Astrocyte (in vitro differentiated cells and primary cell): ENCODE measurements around the gene SLC45A1.

ENCODE experiments used
- EZH2 ChIP-seq: IDR thresholded peaks from 2 replicates; pipeline ENCODE4 v1.6.1; 2012; ENCODE audit warnings: mild to moderate bottlenecking, low read length, inconsistent platforms; ENCODE audit not compliant: insufficient read depth
- TF ChIP-seq, protein P1 (sequence below): IDR thresholded peaks from 2 replicates; pipeline ENCODE4 v1.5.1; 2011; ENCODE audit warnings: low read depth, mild to moderate bottlenecking, inconsistent platforms, low read length, moderate library complexity; ENCODE audit not compliant: insufficient read depth

DNA sequence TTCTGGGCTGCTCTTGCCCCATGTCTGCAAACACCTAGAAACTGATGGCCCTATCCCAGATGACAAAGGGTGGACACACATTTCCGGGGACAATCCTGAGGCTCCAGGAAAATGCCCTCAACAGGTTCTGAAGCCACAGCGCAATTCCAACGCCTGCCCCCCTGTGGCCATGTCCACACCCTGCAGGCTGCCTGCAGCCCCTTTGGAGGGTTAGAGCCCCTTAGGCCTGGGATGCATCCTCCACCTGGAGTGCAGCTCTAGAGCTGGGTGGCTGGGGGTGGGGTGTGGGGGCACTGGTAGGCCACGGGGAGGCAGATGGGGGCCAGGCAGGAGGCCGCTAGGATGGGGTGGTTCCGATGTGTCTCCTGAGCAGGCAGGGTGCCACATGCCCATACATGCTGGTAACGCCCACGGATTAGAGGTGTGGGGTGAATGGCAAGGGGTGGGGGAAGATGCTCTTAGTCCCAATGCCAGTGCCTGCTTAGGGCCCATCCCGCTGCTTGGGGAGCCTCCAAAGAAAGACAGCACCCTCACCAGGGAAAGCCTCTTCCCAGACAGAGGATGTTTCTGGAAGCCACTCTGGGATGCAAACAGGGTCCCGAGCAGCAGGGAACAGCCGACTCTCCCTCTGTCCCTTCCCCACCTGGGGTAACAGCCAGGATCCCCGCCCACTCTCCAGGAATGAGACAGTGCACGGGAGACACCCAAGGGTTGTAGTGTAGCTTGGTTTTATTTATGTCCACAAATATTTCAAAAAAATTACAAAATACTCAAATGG lies 34.0 kb downstream of the SLC45A1 start:
- TF ChIP-seq, protein P1, sequence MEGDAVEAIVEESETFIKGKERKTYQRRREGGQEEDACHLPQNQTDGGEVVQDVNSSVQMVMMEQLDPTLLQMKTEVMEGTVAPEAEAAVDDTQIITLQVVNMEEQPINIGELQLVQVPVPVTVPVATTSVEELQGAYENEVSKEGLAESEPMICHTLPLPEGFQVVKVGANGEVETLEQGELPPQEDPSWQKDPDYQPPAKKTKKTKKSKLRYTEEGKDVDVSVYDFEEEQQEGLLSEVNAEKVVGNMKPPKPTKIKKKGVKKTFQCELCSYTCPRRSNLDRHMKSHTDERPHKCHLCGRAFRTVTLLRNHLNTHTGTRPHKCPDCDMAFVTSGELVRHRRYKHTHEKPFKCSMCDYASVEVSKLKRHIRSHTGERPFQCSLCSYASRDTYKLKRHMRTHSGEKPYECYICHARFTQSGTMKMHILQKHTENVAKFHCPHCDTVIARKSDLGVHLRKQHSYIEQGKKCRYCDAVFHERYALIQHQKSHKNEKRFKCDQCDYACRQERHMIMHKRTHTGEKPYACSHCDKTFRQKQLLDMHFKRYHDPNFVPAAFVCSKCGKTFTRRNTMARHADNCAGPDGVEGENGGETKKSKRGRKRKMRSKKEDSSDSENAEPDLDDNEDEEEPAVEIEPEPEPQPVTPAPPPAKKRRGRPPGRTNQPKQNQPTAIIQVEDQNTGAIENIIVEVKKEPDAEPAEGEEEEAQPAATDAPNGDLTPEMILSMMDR = peak; percentile 39
- no peak for TF ChIP-seq EZH2
